ENCODE data around the gene FEZ2.

Gene FEZ2

GRCh38 chr2:36587101-36587500 is 10.9 kb downstream of the FEZ2 start:
- DNase-seq (ENCODE audit: low read depth): no peak

GRCh38 chr2:36586672-36587071 is 11.3 kb downstream of the FEZ2 start:
- DNase-seq (ENCODE audit: low read depth): no peak

- no peak for DNase-seq (ENCODE audit: low read depth)
Observed at GRCh38 chr2:36584148-36584794, 13.7 kb downstream of the FEZ2 start.

- no peak for DNase-seq (ENCODE audit: low read depth)
Observed at GRCh38 chr2:36582951-36583350, 15.0 kb downstream of the FEZ2 start.

GRCh38 chr2:36582538-36582937 is 15.4 kb downstream of the FEZ2 start:
- no peak for DNase-seq (ENCODE audit: low read depth)

GRCh38 chr2:36579297-36579664 is 18.7 kb downstream of the FEZ2 start:
- DNase-seq (ENCODE audit: low read depth): no peak

GRCh38 chr2:36578343-36579296 is 19.3 kb downstream of the FEZ2 start:
- DNase-seq (ENCODE audit: low read depth): no peak

- DNase-seq (ENCODE audit: low read depth): no peak
Observed at GRCh38 chr2:36577884-36578283, 20.1 kb downstream of the FEZ2 start.

- DNase-seq (ENCODE audit: low read depth): no peak
Observed at GRCh38 chr2:36574560-36574959, 23.4 kb downstream of the FEZ2 start.

- DNase-seq (ENCODE audit: low read depth): no peak
Observed at GRCh38 chr2:36573165-36573564, 24.8 kb downstream of the FEZ2 start.

GRCh38 chr2:36572719-36573059 is 25.3 kb downstream of the FEZ2 start:
- no peak for DNase-seq (ENCODE audit: low read depth)

GRCh38 chr2:36572054-36572718 is 25.8 kb downstream of the FEZ2 start:
- no peak for DNase-seq (ENCODE audit: low read depth)

GRCh38 chr2:36570416-36570815 is 27.6 kb downstream of the FEZ2 start:
- no peak for DNase-seq (ENCODE audit: low read depth)

- DNase-seq (ENCODE audit: low read depth): no peak
Observed at GRCh38 chr2:36569267-36569856, 28.6 kb downstream of the FEZ2 start.

GRCh38 chr2:36568516-36569246 is 29.3 kb downstream of the FEZ2 start:
- DNase-seq (ENCODE audit: low read depth): no peak

- DNase-seq (ENCODE audit: low read depth): no peak
Observed at GRCh38 chr2:36567711-36568408, 30.1 kb downstream of the FEZ2 start.

- no peak for DNase-seq (ENCODE audit: low read depth)
Observed at GRCh38 chr2:36566887-36567286, 31.1 kb downstream of the FEZ2 start.

GRCh38 chr2:36565712-36566111 is 32.3 kb downstream of the FEZ2 start:
- no peak for DNase-seq (ENCODE audit: low read depth)

GRCh38 chr2:36564377-36564930 is 33.5 kb downstream of the FEZ2 start:
- no peak for DNase-seq (ENCODE audit: low read depth)

GRCh38 chr2:36562973-36563532 is 34.9 kb downstream of the FEZ2 start:
- no peak for DNase-seq (ENCODE audit: low read depth)

GRCh38 chr2:36562240-36562639 is 35.7 kb downstream of the FEZ2 start:
- no peak for DNase-seq (ENCODE audit: low read depth)

Data from activated T-helper 9 cell treated with anti-CD3 and anti-CD28 coated beads, Interleukin-2, amount 50 U/mL, for 16 hours (primary cell).